Stimulated activated CD4-positive, alpha-beta T cell treated with anti-CD3 and anti-CD28 coated beads, Interleukin-1b, Interleukin-23, amount 100 ng/mL, for 24 hours (primary cell): ENCODE data around the gene ZNF804A.

Source experiments
- DNase-seq, 4 experiments: peaks; one replicate each; pipeline ENCODE4 v3.0.0-alpha.2; 2020; ENCODE audit warnings: low read depth in 4 of 4, low spot score in 1 of 4

ZNF804A gene

GRCh38 chr2:184610891-184611290 is 12.6 kb downstream of the ZNF804A start:
- DNase-seq, result no peak

GRCh38 chr2:184611361-184612085 is 13.2 kb downstream of the ZNF804A start:
- no peak for DNase-seq

- no peak for DNase-seq
Measured at GRCh38 chr2:184620367-184620766, 22.0 kb downstream of the ZNF804A start.

GRCh38 chr2:184624311-184624710 is 26.0 kb downstream of the ZNF804A start:
- DNase-seq, result no peak

- DNase-seq, result no peak
Measured at GRCh38 chr2:184628051-184628450, 29.7 kb downstream of the ZNF804A start.

- DNase-seq, result no peak
Measured at GRCh38 chr2:184633726-184634125, 35.4 kb downstream of the ZNF804A start.

GRCh38 chr2:184637781-184638180 is 39.5 kb downstream of the ZNF804A start:
- DNase-seq, result no peak

- DNase-seq, result no peak
Measured at GRCh38 chr2:184644685-184645084, 46.4 kb downstream of the ZNF804A start.

- no peak for DNase-seq
Measured at GRCh38 chr2:184646177-184646576, 47.8 kb downstream of the ZNF804A start.

GRCh38 chr2:184646593-184646992 is 48.3 kb downstream of the ZNF804A start:
- no peak for DNase-seq

- DNase-seq, result no peak
Measured at GRCh38 chr2:184654945-184655344, 56.6 kb downstream of the ZNF804A start.

GRCh38 chr2:184677171-184677570 is 78.8 kb downstream of the ZNF804A start:
- no peak for DNase-seq

- no peak for DNase-seq
Measured at GRCh38 chr2:184679219-184680018, 81.1 kb downstream of the ZNF804A start.

GRCh38 chr2:184680825-184681224 is 82.5 kb downstream of the ZNF804A start:
- no peak for DNase-seq

- DNase-seq, result no peak
Measured at GRCh38 chr2:184681642-184682321, 83.5 kb downstream of the ZNF804A start.

GRCh38 chr2:184683911-184684310 is 85.6 kb downstream of the ZNF804A start:
- DNase-seq, result no peak

- DNase-seq, result no peak
Measured at GRCh38 chr2:184685999-184686841, 87.9 kb downstream of the ZNF804A start.

GRCh38 chr2:184689638-184690037 is 91.3 kb downstream of the ZNF804A start:
- no peak for DNase-seq

- DNase-seq, result no peak
Measured at GRCh38 chr2:184692141-184692734, 93.9 kb downstream of the ZNF804A start.

- DNase-seq, result no peak
Measured at GRCh38 chr2:184696644-184697043, 98.3 kb downstream of the ZNF804A start.

GRCh38 chr2:184698476-184698875 is 100.1 kb downstream of the ZNF804A start:
- DNase-seq, result no peak
